HG02571 (cell line): ENCODE measurements around the gene MTCH1.

Experiments used
- ATAC-seq: cut with Tn5 transposase; IDR thresholded peaks from one replicate; pipeline ENCODE4 v1.9.1; 2021; ENCODE audit warnings: mild to moderate bottlenecking, moderate library complexity; ENCODE audit not compliant: unreplicated experiment

Gene MTCH1

GRCh38 chr6:36929152-36929551, 56.8 kb downstream of the MTCH1 start:
- ATAC-seq: no peak

GRCh38 chr6:36928547-36928918, 57.5 kb downstream of the MTCH1 start:
- no peak for ATAC-seq

- ATAC-seq: no peak
Measured at GRCh38 chr6:36927691-36928546, 58.1 kb downstream of the MTCH1 start.

- no peak for ATAC-seq
Measured at GRCh38 chr6:36926708-36927513, 59.1 kb downstream of the MTCH1 start.

- ATAC-seq: no peak
Measured at GRCh38 chr6:36925809-36926208, 60.2 kb downstream of the MTCH1 start.

- no peak for ATAC-seq
Measured at GRCh38 chr6:36924778-36925374, 61.1 kb downstream of the MTCH1 start.

GRCh38 chr6:36924131-36924530, 61.9 kb downstream of the MTCH1 start:
- no peak for ATAC-seq

- no peak for ATAC-seq
Measured at GRCh38 chr6:36920546-36920945, 65.5 kb downstream of the MTCH1 start.

GRCh38 chr6:36920049-36920448, 65.9 kb downstream of the MTCH1 start:
- no peak for ATAC-seq
